NB4 (cell line): ENCODE results near the gene NUP210.

Experiments used
- CTCF ChIP-seq: IDR thresholded peaks from one replicate; pipeline ENCODE4 v1.5.1; 2012; ENCODE audit warnings: low read depth, low read length
- MAX ChIP-seq: IDR thresholded peaks from 2 replicates; pipeline ENCODE4 v1.6.1; 2011; ENCODE audit warnings: low read depth, low read length
- POLR2A ChIP-seq: IDR thresholded peaks from 2 replicates; pipeline ENCODE4 v1.6.1; 2011; ENCODE audit warnings: mild to moderate bottlenecking; ENCODE audit not compliant: insufficient read length; ENCODE audit errors: extremely low read depth

GRCh38 chr3:13462125-13462629, 42.1 kb upstream of the NUP210 start:
- TF ChIP-seq CTCF (no peak), POLR2A (no peak), MAX (no peak)
